NB4 (cell line): Measurements from ENCODE around the gene ZNF496.

Experiments used
- MYC ChIP-seq: IDR thresholded peaks from 2 replicates; pipeline ENCODE4 v1.6.1; 2011; ENCODE audit warnings: low read depth, low read length
- POLR2A ChIP-seq: IDR thresholded peaks from 2 replicates; pipeline ENCODE4 v1.6.1; 2011; ENCODE audit warnings: mild to moderate bottlenecking; ENCODE audit not compliant: insufficient read length; ENCODE audit errors: extremely low read depth
- TF ChIP-seq, protein P1 (sequence below): IDR thresholded peaks from one replicate; pipeline ENCODE4 v1.5.1; 2012; ENCODE audit warnings: low read depth, low read length

DNA sequence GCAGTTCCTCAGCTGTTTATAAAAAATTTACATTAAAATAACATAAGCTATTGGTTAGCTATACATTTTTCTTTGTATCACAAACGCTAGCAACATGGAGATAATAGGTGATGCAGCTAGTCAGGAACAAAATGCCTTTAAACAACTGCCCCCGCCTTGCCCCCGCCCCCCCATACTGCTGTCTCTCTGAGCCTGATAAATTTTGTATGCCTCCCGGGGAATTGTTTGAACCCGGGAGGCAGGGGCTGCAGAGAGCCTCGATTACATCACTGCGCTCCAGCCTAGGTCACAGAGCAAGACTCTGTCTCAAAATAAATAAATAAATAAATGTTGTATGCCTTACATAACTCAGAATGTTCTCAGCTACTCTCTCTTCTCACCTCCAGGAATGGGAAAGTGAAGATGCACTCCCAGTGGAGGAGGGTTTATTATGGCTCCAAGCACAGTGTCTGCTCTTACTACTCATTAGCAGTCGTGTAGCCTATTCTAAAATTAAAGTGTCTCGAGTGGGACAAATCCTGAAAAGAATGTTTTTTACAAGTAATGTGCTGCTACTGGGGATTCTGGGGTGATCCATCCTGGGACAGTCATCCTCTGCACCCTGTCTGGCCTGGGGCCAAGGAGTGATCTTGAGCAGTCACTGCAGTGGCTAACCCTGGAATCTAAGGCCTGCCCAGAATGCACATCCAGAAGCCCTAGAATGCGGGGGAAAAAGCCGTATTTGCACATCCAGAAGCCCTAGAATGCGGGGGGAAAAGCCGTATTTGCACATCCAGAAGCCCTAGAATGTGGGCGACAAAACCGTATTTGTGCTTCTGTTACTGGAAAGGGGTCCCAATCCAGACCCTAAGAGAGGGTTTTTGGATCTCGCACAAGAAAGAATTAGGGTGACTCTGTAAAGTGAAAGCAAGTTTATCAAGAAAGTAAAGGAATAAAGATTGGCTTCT lies 39.4 kb upstream of the ZNF496 start:
- no peak for TF ChIP-seq POLR2A
- TF ChIP-seq, protein P1, sequence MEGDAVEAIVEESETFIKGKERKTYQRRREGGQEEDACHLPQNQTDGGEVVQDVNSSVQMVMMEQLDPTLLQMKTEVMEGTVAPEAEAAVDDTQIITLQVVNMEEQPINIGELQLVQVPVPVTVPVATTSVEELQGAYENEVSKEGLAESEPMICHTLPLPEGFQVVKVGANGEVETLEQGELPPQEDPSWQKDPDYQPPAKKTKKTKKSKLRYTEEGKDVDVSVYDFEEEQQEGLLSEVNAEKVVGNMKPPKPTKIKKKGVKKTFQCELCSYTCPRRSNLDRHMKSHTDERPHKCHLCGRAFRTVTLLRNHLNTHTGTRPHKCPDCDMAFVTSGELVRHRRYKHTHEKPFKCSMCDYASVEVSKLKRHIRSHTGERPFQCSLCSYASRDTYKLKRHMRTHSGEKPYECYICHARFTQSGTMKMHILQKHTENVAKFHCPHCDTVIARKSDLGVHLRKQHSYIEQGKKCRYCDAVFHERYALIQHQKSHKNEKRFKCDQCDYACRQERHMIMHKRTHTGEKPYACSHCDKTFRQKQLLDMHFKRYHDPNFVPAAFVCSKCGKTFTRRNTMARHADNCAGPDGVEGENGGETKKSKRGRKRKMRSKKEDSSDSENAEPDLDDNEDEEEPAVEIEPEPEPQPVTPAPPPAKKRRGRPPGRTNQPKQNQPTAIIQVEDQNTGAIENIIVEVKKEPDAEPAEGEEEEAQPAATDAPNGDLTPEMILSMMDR, result no peak
- TF ChIP-seq MYC, result no peak
